CD4-positive, alpha-beta T cell (primary cell): ENCODE data around the gene TOMM6. TPM values are rescaled to one million over a fixed set of nuclear protein-coding genes. Genes with fewer than 3 reads are reported as not detected.

Source experiments
- ATAC-seq: fragments of 200-7000 bp; cut with Tn5 transposase; one replicate; pipeline ENCODE4 v1.10.0; 2022; ENCODE audit warnings: mild to moderate bottlenecking; ENCODE audit not compliant: poor library complexity
- CTCF ChIA-PET: fragments of 350-600 bp; sonication (Branson Sonifier 250); formaldehyde crosslinking; loops from one replicate; lab custom pipeline; 2021; ENCODE audit warnings: antibody characterized with exemption, inconsistent platforms; lab: Charles Lee
- POLR2A ChIA-PET: fragments of 350-600 bp; sonication (Branson Sonifier 250); formaldehyde crosslinking; loops from one replicate; lab custom pipeline; 2021; ENCODE audit warnings: antibody characterized with exemption, inconsistent platforms; lab: Charles Lee
- DNase-seq, 14 experiments: peaks; one replicate each; pipeline ENCODE4 v3.0.0-alpha.2; 2013 to 2020; ENCODE audit warnings: mixed read lengths in 2 of 14
- H3K27ac ChIP-seq, 2 donors: one replicate each; pipeline versions ENCODE4 v1.5.1 to v1.7.0; 2013; ENCODE audit warnings: low read length in 2 of 2, low read depth in 1 of 2, mild to moderate bottlenecking in 1 of 2
- H3K27me3 ChIP-seq, 2 experiments: 1 replicate in 1 of 2; 2 replicates in 1 of 2; pipeline versions ENCODE4 v1.6.1 to v1.7.0; 2013; ENCODE audit warnings: low read length in 2 of 2, control low read depth in 1 of 2, mild to moderate bottlenecking in 1 of 2, moderate library complexity in 1 of 2; ENCODE audit not compliant: insufficient read depth in 2 of 2, control insufficient read depth in 1 of 2
- H3K36me3 ChIP-seq: one replicate; pipeline ENCODE4 v1.6.1; 2013; ENCODE audit warnings: low read length, control low read depth; ENCODE audit not compliant: insufficient read depth
- H3K4me1 ChIP-seq: one replicate; pipeline ENCODE4 v1.6.1; 2013; ENCODE audit warnings: low read length, control low read depth; ENCODE audit not compliant: insufficient read depth
- H3K4me3 ChIP-seq: one replicate; pipeline ENCODE4 v1.5.1; 2013; ENCODE audit warnings: mild to moderate bottlenecking, low read length, moderate library complexity
- H3K9me3 ChIP-seq, 2 experiments: 1 replicate in 1 of 2; 2 replicates in 1 of 2; pipeline versions ENCODE4 v1.6.1 to v1.7.0; 2013; ENCODE audit warnings: low read length in 2 of 2, mild to moderate bottlenecking in 2 of 2, control low read depth in 1 of 2, moderate library complexity in 1 of 2; ENCODE audit not compliant: control insufficient read depth in 1 of 2, insufficient read depth in 1 of 2
- H3K27ac Mint-ChIP-seq: one replicate; pipeline ENCODE4 v1.8.0; 2020; ENCODE audit warnings: mixed read lengths
- H3K27me3 Mint-ChIP-seq: one replicate; pipeline ENCODE4 v1.8.0; 2021; ENCODE audit warnings: mixed read lengths
- H3K36me3 Mint-ChIP-seq: one replicate; pipeline ENCODE4 v1.8.0; 2021; ENCODE audit warnings: low read depth, mixed read lengths
- H3K4me1 Mint-ChIP-seq: one replicate; pipeline ENCODE4 v1.8.0; 2021; ENCODE audit warnings: low read depth, mixed read lengths
- H3K4me3 Mint-ChIP-seq: one replicate; pipeline ENCODE4 v1.8.0; 2020; ENCODE audit warnings: mild to moderate bottlenecking, mixed read lengths
- H3K9me3 Mint-ChIP-seq: one replicate; pipeline ENCODE4 v1.8.0; 2020; ENCODE audit warnings: mixed read lengths
- intact Hi-C, 2 experiments: fragments of 100-400 bp; cut with DNase I in 1 of 2; cut with micrococcal nuclease in 1 of 2; formaldehyde crosslinking; loops; one replicate each; pipeline versions ENCODE4 v1.15.1 to v1.9.0; 2023 to 2025; cut with DNase I, micrococcal nuclease
- total RNA-seq, 174 experiments: library from RNA in 2 of 174; stranded (reverse) in 2 of 174; gene quantifications; one replicate each; pipeline ENCODE4 v1.2.3 and lab custom pipeline; 2021 to 2026
- TF ChIP-seq, protein P1 (sequence below): fragments of 200-600 bp; IDR thresholded peaks from one replicate; pipeline ENCODE4 v1.8.0; 2022; ENCODE audit warnings: antibody characterized with exemption, mild to moderate bottlenecking

Gene TOMM6
- total RNA-seq, 2 experiments from 2014 or later: 78.8 to 83.2 TPM

DNA sequence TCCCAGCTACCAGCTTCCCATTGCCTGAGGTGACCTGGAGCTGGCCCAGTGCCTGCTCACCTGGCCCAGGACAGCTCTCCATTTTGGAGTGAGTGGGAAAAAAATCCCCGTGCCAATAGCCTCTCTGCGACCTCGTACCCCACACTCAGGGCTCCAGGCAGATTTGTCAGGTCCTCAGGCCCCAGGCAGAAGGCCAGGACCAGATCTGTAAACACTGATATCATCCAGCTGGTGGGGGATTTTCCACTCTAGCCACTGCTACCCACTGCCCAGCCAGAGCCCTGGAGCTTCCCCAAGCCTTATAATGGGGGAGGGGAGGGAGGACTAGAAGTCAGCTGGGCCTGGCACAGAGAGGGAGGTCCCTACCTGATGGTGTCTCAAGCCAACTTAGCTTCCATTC is 39.0 kb upstream of the TOMM6 start:
- Histone ChIP-seq H3K4me1 (no peaks in the 10 kb centered on the region), H3K4me3 (no peak overlapping the region), H3K9me3 (no peaks in the 10 kb centered on the region), H3K27me3 (peaks cover 0 to 3% of the 10 kb centered on the region in 2 experiments), H3K27ac (no peak overlapping the region), H3K36me3 (no peaks in the 10 kb centered on the region)
- POLR2A ChIA-PET: no interaction called here
- Mint-ChIP-seq H3K4me1 (no peaks in the 10 kb centered on the region), H3K27ac (no peak overlapping the region), H3K4me3 (no peak overlapping the region), H3K36me3 (no peaks in the 10 kb centered on the region), H3K9me3 (no peaks in the 10 kb centered on the region), H3K27me3 (no peaks in the 10 kb centered on the region)
- intact Hi-C loops: no loop called here
- CTCF ChIA-PET: no interaction called here
- TF ChIP-seq, protein P1, sequence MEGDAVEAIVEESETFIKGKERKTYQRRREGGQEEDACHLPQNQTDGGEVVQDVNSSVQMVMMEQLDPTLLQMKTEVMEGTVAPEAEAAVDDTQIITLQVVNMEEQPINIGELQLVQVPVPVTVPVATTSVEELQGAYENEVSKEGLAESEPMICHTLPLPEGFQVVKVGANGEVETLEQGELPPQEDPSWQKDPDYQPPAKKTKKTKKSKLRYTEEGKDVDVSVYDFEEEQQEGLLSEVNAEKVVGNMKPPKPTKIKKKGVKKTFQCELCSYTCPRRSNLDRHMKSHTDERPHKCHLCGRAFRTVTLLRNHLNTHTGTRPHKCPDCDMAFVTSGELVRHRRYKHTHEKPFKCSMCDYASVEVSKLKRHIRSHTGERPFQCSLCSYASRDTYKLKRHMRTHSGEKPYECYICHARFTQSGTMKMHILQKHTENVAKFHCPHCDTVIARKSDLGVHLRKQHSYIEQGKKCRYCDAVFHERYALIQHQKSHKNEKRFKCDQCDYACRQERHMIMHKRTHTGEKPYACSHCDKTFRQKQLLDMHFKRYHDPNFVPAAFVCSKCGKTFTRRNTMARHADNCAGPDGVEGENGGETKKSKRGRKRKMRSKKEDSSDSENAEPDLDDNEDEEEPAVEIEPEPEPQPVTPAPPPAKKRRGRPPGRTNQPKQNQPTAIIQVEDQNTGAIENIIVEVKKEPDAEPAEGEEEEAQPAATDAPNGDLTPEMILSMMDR: no peak
- ATAC-seq (no peak), DNase-seq (no peak)

DNA sequence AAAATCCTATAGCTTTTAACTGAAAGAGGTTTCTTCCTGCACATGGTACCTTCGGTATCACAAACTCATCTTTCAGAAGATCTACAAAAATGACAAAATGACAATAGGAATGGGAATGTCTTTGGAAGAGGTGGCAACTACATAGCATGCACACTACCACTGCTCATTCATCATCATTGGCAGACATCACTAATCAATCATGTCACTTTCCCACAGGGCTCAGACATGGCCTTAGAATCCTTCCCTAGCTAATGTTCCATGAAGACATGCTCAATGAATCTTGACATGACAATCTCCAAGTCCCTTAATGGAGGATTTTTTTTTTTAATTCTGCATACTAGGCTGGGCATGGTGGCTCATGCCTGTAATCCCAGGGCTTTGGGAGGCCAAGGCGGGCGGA is 37.1 kb upstream of the TOMM6 start:
- no peaks in the 10 kb centered on the region for H3K36me3 Mint-ChIP-seq
- TF ChIP-seq, protein P1: no peak
- no peaks in the 10 kb centered on the region for H3K9me3 Mint-ChIP-seq
- Histone ChIP-seq H3K36me3 (no peaks in the 10 kb centered on the region), H3K4me1 (no peaks in the 10 kb centered on the region), H3K4me3 (no peak overlapping the region), H3K27me3 (peaks cover 0 to 3% of the 10 kb centered on the region in 2 experiments), H3K9me3 (no peaks in the 10 kb centered on the region), H3K27ac (no peak overlapping the region)
- intact Hi-C loops: no loop called here
- ATAC-seq (no peak), DNase-seq (no peak)
- H3K27me3 Mint-ChIP-seq: no peaks in the 10 kb centered on the region
- POLR2A ChIA-PET: interaction anchor here (0.7 kb wide), 1 partner anchor 67 kb away, joined by 3 read pairs; no protein-coding TSS in a partner anchor
- CTCF ChIA-PET: no interaction called here
- no peaks in the 10 kb centered on the region for H3K4me1 Mint-ChIP-seq
- no peak overlapping the region for H3K4me3 Mint-ChIP-seq
- H3K27ac Mint-ChIP-seq: no peak overlapping the region

DNA sequence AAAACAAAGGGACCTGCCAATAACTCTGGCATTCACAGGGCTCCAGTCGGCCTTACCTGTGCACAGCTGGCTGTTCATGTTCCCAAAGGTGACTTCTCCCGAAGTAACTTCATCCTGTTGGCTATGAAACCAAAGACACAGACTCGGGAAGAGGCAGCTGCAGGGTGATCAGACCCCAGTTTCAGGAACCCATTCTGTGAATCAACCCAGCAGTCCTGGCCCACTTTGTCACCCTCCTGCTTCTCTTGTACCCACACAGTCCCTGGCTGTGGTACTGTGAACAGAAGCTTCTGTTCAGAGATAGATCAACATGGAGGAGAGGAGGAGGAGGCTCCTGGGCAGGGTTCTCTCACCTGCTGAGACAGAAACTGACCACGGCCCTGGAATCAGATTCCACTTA is 31.6 kb upstream of the TOMM6 start:
- Mint-ChIP-seq H3K27ac (no peak overlapping the region), H3K4me1 (no peaks in the 10 kb centered on the region), H3K27me3 (no peaks in the 10 kb centered on the region), H3K36me3 (no peaks in the 10 kb centered on the region), H3K9me3 (no peaks in the 10 kb centered on the region), H3K4me3 (no peak overlapping the region)
- TF ChIP-seq, protein P1: no peak
- Histone ChIP-seq H3K4me3 (no peak overlapping the region), H3K27me3 (no peaks in the 10 kb centered on the region), H3K36me3 (no peaks in the 10 kb centered on the region), H3K4me1 (no peaks in the 10 kb centered on the region), H3K9me3 (no peaks in the 10 kb centered on the region), H3K27ac (no peak overlapping the region)
- ATAC-seq (no peak), DNase-seq (no peak)
- intact Hi-C loops: no loop called here
- ChIA-PET POLR2A (no interaction called here), CTCF (no interaction called here)
